ENCODE measurements around the gene CRISP3.

Gene CRISP3, protein sequence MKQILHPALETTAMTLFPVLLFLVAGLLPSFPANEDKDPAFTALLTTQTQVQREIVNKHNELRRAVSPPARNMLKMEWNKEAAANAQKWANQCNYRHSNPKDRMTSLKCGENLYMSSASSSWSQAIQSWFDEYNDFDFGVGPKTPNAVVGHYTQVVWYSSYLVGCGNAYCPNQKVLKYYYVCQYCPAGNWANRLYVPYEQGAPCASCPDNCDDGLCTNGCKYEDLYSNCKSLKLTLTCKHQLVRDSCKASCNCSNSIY

DNA sequence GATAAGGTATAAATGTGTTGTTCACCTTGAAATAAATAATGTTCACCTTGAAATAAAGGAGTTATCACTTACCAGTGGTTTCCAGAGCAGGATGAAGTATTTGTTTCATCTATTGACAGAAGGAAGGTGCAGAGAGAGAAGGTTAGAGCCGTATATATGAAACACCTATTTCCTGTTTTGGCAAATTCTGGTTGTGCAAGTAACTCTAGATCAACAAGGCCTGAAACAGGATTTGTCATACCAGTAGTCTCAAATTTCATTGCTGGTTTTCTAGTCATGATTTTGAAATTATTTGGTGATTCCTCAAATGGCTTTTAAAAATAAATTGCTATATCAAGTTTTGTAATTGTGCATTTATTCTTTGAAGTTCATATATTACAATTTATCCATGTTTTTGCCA, at the start of gene CRISP3:
CRISP3 (minus strand) TSS at position 130 of the 400 bp plus-strand sequence; CDS start at position 109, 21 bp downstream.
- no peaks in the 10 kb centered on the region for H3K36me3 ChIP-seq (ENCODE audit: insufficient read depth, low read length)
- no peak within 1 kb of the TSS for H2AFZ ChIP-seq (ENCODE audit: low read depth, low read length)
- no peak within 1 kb of the TSS for H3K4me3 ChIP-seq (ENCODE audit: low read length)

DNA sequence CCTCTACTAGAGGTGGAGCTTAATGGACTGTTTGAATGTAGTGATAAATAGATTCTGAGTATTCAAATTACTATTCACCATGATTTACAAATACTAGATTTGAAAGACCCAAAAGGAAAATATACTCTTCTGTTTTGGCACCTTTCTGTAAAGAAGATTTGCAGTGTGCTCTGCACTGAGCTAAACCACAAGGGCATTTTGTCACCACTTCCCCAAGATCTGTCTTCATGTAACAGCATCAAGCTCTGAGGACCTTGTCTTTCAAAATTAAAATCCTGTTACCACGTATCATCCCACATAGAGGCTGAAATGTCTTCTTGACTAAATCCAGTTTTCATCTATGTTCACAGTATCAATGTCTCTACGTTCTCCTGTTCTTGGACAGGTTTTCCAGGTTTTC, 46.2 kb upstream of the CRISP3 start:
- Histone ChIP-seq H3K27me3 (ENCODE audit: insufficient read depth, low read length) (no peaks in the 10 kb centered on the region), H3K4me1 (ENCODE audit: insufficient read depth, low read length) (no peaks in the 10 kb centered on the region)

More for the DNA sequence above, at the start of gene CRISP3:
- Histone ChIP-seq H3K4me1 (ENCODE audit: insufficient read depth, low read length) (no peaks in the 10 kb centered on the region), H3K27me3 (ENCODE audit: insufficient read depth, low read length) (no peaks in the 10 kb centered on the region), H3K9me3 (ENCODE audit: low read length) (no peaks in the 10 kb centered on the region)

DNA sequence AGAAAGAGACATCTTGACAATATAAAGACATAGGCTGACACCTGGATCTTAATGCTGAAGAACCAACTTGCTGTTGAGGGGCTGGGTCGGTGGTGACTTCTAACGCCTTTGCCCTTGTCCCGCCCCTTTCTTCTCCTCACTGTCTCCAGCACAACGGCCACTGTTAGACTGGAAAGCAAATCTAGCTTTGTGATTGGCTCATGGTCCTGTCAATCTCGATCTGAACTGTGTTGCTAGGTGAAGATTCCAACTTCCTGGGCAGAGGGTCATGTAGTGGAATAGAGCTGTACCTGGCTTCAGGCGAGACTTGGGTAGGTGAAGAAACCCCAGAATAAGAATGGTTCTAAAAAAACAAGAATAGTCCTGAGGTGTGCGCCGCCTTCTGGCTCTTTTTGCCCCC, 43.0 kb upstream of the CRISP3 start, which contains the start of gene PGK2:
PGK2 (minus strand) TSS at position 110 of the 400 bp plus-strand sequence; CDS start at position 12, 98 bp downstream.
- no peaks in the 10 kb centered on the region for H3K27me3 ChIP-seq (ENCODE audit: insufficient read depth, low read length)
- H2AFZ ChIP-seq (ENCODE audit: low read depth, low read length): no peak within 1 kb of the TSS
- no peaks in the 10 kb centered on the region for H3K36me3 ChIP-seq (ENCODE audit: insufficient read depth, low read length)
- no peaks in the 10 kb centered on the region for H3K4me1 ChIP-seq (ENCODE audit: insufficient read depth, low read length)
- H3K9me3 ChIP-seq (ENCODE audit: low read length): no peaks in the 10 kb centered on the region
- H3K4me3 ChIP-seq (ENCODE audit: low read length): no peak within 1 kb of the TSS

More for the DNA sequence above, 46.2 kb upstream of the CRISP3 start:
- no peaks in the 10 kb centered on the region for H3K36me3 ChIP-seq (ENCODE audit: insufficient read depth, low read length)
- no peak overlapping the region for H2AFZ ChIP-seq (ENCODE audit: low read depth, low read length)
- no peak overlapping the region for H3K4me3 ChIP-seq (ENCODE audit: low read length)
- no peaks in the 10 kb centered on the region for H3K9me3 ChIP-seq (ENCODE audit: low read length)

DNA sequence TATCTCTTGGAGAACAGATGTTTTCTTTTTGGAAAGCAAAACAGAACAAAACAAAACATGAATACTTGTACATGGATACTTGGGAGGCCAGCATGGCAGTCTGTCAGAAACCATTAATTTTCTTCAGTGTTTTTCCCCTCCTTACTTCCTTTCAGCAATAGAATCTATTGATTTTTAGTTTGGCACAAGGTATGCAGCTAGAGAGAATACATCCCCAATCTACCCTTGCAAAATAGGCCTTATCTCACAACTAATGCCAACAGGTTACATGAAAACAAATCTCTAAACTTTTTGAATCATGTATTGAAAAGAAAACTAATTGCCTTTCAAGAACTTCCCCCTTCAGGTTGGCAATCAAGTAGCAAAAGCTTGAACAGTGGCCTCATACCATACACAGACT, 40.1 kb upstream of the CRISP3 start:
- no peaks in the 10 kb centered on the region for H3K9me3 ChIP-seq (ENCODE audit: low read length)
- H3K4me1 ChIP-seq (ENCODE audit: insufficient read depth, low read length): no peaks in the 10 kb centered on the region
- no peaks in the 10 kb centered on the region for H3K36me3 ChIP-seq (ENCODE audit: insufficient read depth, low read length)
- H3K4me3 ChIP-seq (ENCODE audit: low read length): no peak overlapping the region
- H2AFZ ChIP-seq (ENCODE audit: low read depth, low read length): no peak overlapping the region
- no peaks in the 10 kb centered on the region for H3K27me3 ChIP-seq (ENCODE audit: insufficient read depth, low read length)

DNA sequence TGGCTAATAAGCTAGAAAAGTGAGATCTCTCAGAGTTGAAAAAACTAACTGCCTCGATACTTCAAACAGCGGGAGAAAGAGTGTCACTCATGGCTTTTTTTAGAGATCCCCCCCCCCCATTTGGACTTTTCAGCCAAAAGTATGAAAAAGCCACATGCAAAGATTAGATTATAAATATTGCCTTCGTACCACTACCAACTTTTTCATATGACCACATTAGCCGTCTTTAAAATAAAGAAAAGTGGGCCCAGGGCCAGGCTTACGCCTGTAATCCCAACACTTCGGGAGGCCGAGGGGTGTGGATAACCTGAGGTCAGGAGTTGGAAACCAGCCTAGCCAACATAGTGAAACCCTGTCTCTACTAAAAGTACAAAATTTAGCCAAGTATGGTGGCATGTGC, 38.5 kb upstream of the CRISP3 start:
- Histone ChIP-seq H3K4me1 (ENCODE audit: insufficient read depth, low read length) (no peaks in the 10 kb centered on the region), H3K36me3 (ENCODE audit: insufficient read depth, low read length) (no peaks in the 10 kb centered on the region), H3K4me3 (ENCODE audit: low read length) (no peak overlapping the region), H3K9me3 (ENCODE audit: low read length) (no peaks in the 10 kb centered on the region), H3K27me3 (ENCODE audit: insufficient read depth, low read length) (no peaks in the 10 kb centered on the region), H2AFZ (ENCODE audit: low read depth, low read length) (no peak overlapping the region)

DNA sequence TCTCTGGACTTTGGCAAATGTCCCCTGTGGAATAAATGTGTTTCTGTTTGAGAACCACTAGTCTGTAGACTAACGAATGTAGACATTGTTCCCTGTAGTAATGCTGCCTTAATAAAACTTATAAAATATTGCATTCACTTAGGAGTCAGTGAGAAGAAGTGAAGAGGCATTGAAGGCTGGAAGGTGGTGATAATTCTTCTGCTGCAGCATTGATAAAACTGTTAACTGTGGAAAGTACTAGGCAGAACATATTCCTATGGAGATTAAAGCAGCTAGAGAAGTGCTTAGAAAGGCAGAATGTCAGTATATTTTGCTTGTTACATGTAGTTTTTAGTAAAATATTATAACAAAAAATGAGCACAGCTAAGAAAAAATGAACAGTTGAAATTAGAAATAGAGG, 38.1 kb upstream of the CRISP3 start:
- no peaks in the 10 kb centered on the region for H3K36me3 ChIP-seq (ENCODE audit: insufficient read depth, low read length)
- H3K9me3 ChIP-seq (ENCODE audit: low read length): no peaks in the 10 kb centered on the region
- no peak overlapping the region for H2AFZ ChIP-seq (ENCODE audit: low read depth, low read length)
- H3K4me3 ChIP-seq (ENCODE audit: low read length): no peak overlapping the region
- no peaks in the 10 kb centered on the region for H3K27me3 ChIP-seq (ENCODE audit: insufficient read depth, low read length)
- no peaks in the 10 kb centered on the region for H3K4me1 ChIP-seq (ENCODE audit: insufficient read depth, low read length)

DNA sequence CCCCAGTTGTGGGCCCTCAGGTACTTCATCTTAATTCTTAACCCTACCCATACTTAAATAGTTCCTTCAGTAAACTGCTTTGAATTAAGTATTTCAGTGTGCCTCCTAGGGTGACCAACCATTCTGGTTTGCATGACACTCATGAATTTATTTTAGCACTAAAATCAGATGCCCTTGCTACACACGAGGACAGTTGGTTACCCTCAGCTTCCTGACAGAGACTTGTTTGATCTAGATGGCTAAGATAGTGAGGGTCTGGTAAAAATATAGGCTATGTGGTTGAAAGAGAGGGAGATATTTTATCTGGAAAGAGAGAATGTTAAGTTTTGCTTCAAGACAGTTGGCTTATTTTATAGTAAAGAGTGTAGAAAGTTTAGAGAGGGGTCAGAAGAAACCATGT, 32.3 kb upstream of the CRISP3 start:
- Histone ChIP-seq H2AFZ (ENCODE audit: low read depth, low read length) (no peak overlapping the region), H3K4me1 (ENCODE audit: insufficient read depth, low read length) (no peaks in the 10 kb centered on the region), H3K4me3 (ENCODE audit: low read length) (no peak overlapping the region), H3K9me3 (ENCODE audit: low read length) (no peaks in the 10 kb centered on the region), H3K36me3 (ENCODE audit: insufficient read depth, low read length) (no peaks in the 10 kb centered on the region), H3K27me3 (ENCODE audit: insufficient read depth, low read length) (no peaks in the 10 kb centered on the region)

DNA sequence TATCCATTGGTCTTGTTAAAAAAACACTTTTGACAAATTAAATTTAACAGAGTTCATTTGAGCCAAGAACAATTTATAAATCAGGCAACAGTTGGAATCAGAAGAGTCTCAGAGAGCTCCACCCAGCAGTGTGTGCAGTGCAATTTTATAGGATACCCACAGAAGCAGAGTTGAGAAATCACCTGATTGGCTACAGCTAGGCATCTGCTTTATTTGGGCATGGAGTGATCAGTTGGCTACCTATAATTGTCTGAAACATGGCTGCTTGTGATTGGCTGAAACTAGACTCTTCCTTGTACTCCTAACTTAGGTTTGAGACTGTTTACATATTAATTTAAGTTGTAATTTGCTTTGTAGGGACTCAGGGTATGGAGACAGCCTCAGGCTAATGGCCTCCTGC, 30.9 kb upstream of the CRISP3 start:
- Histone ChIP-seq H3K27me3 (ENCODE audit: insufficient read depth, low read length) (no peaks in the 10 kb centered on the region), H3K4me1 (ENCODE audit: insufficient read depth, low read length) (no peaks in the 10 kb centered on the region), H2AFZ (ENCODE audit: low read depth, low read length) (no peak overlapping the region), H3K4me3 (ENCODE audit: low read length) (no peak overlapping the region), H3K36me3 (ENCODE audit: insufficient read depth, low read length) (no peaks in the 10 kb centered on the region), H3K9me3 (ENCODE audit: low read length) (no peaks in the 10 kb centered on the region)

DNA sequence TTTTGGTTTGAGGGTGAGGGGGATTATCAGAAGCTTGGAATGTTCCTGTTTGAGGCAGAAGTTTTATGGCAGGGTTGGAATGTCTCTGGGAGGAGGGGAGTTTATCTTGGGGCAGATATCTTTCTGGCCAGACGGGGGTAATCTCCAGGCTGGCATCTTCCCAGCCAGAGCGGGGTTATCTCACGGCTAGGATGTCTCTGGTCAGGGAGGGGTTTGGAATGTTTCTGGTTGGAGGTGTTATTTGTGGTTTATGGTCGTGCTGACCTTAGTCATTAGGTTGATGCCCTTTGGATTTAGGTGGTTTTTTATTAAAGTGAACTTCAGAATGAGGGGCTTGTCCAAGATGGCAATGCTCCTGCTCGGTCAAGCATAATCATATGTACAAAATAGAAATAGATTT, 28.1 kb upstream of the CRISP3 start:
- Histone ChIP-seq H2AFZ (ENCODE audit: low read depth, low read length) (no peak overlapping the region), H3K27me3 (ENCODE audit: insufficient read depth, low read length) (no peaks in the 10 kb centered on the region), H3K36me3 (ENCODE audit: insufficient read depth, low read length) (no peaks in the 10 kb centered on the region), H3K9me3 (ENCODE audit: low read length) (no peaks in the 10 kb centered on the region), H3K4me3 (ENCODE audit: low read length) (no peak overlapping the region), H3K4me1 (ENCODE audit: insufficient read depth, low read length) (no peaks in the 10 kb centered on the region)

DNA sequence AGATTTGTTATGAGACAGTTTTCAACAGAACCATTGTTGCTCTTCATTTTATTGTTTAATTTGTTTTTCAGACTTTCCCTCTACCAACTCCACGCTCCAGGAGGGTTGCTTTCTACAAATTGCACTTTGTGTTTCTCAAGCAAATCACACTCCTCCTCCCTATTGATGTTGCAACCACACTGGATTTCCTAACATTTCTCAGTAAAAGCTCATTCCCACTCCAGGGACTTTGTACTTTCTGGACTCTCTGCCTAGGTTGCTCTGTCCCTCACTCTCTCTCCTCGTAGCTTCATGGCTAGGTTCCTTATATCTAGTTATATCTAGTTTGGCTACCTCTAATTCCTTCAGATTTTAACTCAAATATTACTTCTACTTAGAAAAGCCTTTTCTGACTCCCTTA, 22.6 kb upstream of the CRISP3 start:
- no peaks in the 10 kb centered on the region for H3K9me3 ChIP-seq (ENCODE audit: low read length)
- H3K4me1 ChIP-seq (ENCODE audit: insufficient read depth, low read length): no peaks in the 10 kb centered on the region
- no peaks in the 10 kb centered on the region for H3K27me3 ChIP-seq (ENCODE audit: insufficient read depth, low read length)
- no peak overlapping the region for H2AFZ ChIP-seq (ENCODE audit: low read depth, low read length)
- no peak overlapping the region for H3K4me3 ChIP-seq (ENCODE audit: low read length)
- H3K36me3 ChIP-seq (ENCODE audit: insufficient read depth, low read length): no peaks in the 10 kb centered on the region

DNA sequence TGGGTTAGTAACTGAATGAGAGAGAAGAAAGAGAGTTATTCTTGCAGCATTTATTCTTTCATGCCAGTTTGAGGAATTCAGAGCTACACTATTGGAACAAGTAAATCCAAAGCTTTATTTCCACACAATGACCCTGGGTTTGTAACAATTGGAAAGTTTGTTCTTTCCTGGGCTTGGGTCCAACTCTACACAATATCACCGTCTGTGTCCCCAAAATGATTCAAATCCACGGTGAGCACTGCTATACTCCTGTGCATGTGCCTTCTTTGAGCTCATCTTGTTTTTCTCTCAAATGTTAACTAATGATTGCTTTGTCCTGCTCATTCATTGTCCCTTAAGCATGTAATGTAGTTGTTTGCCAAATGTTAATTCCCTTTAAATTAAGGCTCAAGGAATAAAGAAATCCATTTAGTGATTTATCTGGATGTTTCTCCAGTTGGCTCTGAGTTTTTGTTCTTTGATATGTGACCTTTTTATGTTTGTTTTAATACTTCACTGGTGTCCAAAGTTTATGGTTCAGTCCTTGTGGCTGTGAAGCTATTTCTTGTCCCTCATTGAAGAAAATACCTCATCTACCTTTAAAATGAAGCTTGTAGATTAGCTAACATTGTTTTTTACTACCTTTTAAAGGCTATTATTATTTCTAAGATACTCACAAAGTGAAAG, 20.5 kb upstream of the CRISP3 start:
- H3K27me3 ChIP-seq (ENCODE audit: insufficient read depth, low read length): no peaks in the 10 kb centered on the region
- H3K9me3 ChIP-seq (ENCODE audit: low read length): no peaks in the 10 kb centered on the region
- no peak overlapping the region for H2AFZ ChIP-seq (ENCODE audit: low read depth, low read length)
- no peaks in the 10 kb centered on the region for H3K36me3 ChIP-seq (ENCODE audit: insufficient read depth, low read length)
- no peak overlapping the region for H3K4me3 ChIP-seq (ENCODE audit: low read length)
- no peaks in the 10 kb centered on the region for H3K4me1 ChIP-seq (ENCODE audit: insufficient read depth, low read length)

DNA sequence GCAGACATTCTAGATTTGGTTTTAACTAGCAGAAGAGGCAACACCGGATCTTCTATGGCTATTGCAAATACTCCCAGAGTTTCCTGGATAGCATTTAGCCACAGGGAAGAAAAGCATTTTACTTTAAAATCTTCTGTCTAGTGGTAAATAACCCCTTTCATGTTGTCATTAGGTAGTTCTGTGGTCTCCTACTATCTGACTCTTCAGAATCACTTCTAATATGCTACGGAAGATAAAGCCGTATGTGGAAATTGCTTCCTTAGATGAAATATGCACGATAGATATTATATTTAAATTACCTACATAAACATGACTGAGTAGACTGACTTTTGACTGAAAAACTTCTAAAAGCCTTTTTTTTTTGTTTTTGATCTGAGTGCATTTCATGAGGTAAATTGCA, 759 bp downstream of the CRISP3 start:
- H2AFZ ChIP-seq (ENCODE audit: low read depth, low read length): no peak overlapping the region
- H3K4me3 ChIP-seq (ENCODE audit: low read length): no peak overlapping the region
- H3K9me3 ChIP-seq (ENCODE audit: low read length): no peaks in the 10 kb centered on the region

DNA sequence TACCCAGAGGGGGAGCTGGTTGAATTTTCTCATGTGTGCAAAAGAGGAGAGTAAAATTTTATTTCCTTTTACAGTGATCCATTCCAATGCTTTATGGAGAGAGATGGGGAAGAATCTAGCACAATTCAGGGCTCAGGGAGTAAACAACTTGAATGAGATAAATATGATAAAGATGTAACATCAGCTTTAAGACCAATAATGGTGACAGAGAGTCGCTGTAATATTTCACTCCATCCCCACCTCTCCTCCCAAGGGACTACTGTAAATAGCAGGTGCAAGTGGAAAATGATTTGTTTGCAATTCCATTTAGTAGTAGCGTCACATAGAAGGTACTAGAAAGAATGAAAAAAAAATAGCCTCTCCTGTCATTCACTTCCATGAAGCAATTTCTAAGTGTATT, 4.8 kb downstream of the CRISP3 start:
- Histone ChIP-seq H2AFZ (ENCODE audit: low read depth, low read length) (no peak overlapping the region), H3K36me3 (ENCODE audit: insufficient read depth, low read length) (no peaks in the 10 kb centered on the region), H3K9me3 (ENCODE audit: low read length) (no peaks in the 10 kb centered on the region), H3K27me3 (ENCODE audit: insufficient read depth, low read length) (peaks cover 3% of the 10 kb centered on the region), H3K4me1 (ENCODE audit: insufficient read depth, low read length) (no peaks in the 10 kb centered on the region), H3K4me3 (ENCODE audit: low read length) (no peak overlapping the region)

More for the DNA sequence above, 759 bp downstream of the CRISP3 start:
- Histone ChIP-seq H3K36me3 (ENCODE audit: insufficient read depth, low read length) (no peaks in the 10 kb centered on the region), H3K4me1 (ENCODE audit: insufficient read depth, low read length) (no peaks in the 10 kb centered on the region), H3K27me3 (ENCODE audit: insufficient read depth, low read length) (no peaks in the 10 kb centered on the region)
